Hepatocyte (in vitro differentiated cells): ENCODE data around the gene GPC5. TPM values are rescaled to one million over a fixed set of nuclear protein-coding genes. Genes with fewer than 3 reads are reported as not detected.

ENCODE experiments used
- DNase-seq: peaks from one replicate; pipeline ENCODE4 v3.0.0-alpha.2; 2016; ENCODE audit warnings: low spot score
- H2AFZ ChIP-seq: fragments of 200-600 bp; sonication (generic); 2 replicates; pipeline ENCODE4 v1.6.0; 2016; ENCODE audit warnings: antibody characterized with exemption, mild to moderate bottlenecking
- H3K27ac ChIP-seq: fragments of 200-600 bp; sonication (generic); 2 replicates; pipeline ENCODE4 v1.5.1; 2016; ENCODE audit warnings: mild to moderate bottlenecking
- H3K27me3 ChIP-seq: fragments of 200-600 bp; sonication (generic); 2 replicates; pipeline ENCODE4 v1.6.1; 2016
- H3K36me3 ChIP-seq: fragments of 200-600 bp; sonication (generic); replicated peaks from 2 replicates; pipeline ENCODE4 v1.5.1; 2016; ENCODE audit warnings: low read depth; ENCODE audit not compliant: insufficient read depth
- H3K4me1 ChIP-seq: fragments of 200-600 bp; sonication (generic); 2 replicates; pipeline ENCODE4 v1.5.1; 2016; ENCODE audit warnings: mild to moderate bottlenecking, moderate library complexity; ENCODE audit not compliant: insufficient read depth
- H3K4me2 ChIP-seq: fragments of 200-600 bp; sonication (generic); 2 replicates; pipeline ENCODE4 v1.6.0; 2016
- H3K4me3 ChIP-seq: fragments of 200-600 bp; sonication (generic); 2 replicates; pipeline ENCODE4 v1.5.1; 2016; ENCODE audit warnings: mild to moderate bottlenecking
- H3K79me2 ChIP-seq: fragments of 200-600 bp; sonication (generic); 2 replicates; pipeline ENCODE4 v1.6.0; 2017; ENCODE audit warnings: mild to moderate bottlenecking
- H3K9me2 ChIP-seq: fragments of 200-600 bp; sonication (generic); replicated peaks from 2 replicates; pipeline ENCODE4 v1.6.0; 2017; ENCODE audit warnings: mild to moderate bottlenecking; ENCODE audit not compliant: insufficient read depth
- H3K9me3 ChIP-seq: fragments of 200-600 bp; sonication (generic); 2 replicates; pipeline ENCODE4 v1.5.1; 2016; ENCODE audit warnings: low read depth, mild to moderate bottlenecking
- H4K20me1 ChIP-seq: fragments of 200-600 bp; sonication (generic); 2 replicates; pipeline ENCODE4 v1.6.0; 2016; ENCODE audit warnings: mild to moderate bottlenecking; ENCODE audit not compliant: insufficient read depth, poor library complexity, severe bottlenecking
- EZH2 ChIP-seq: fragments of 200-600 bp; sonication (generic); IDR thresholded peaks from 2 replicates; pipeline ENCODE4 v1.6.1; 2016; ENCODE audit warnings: antibody characterized with exemption, mild to moderate bottlenecking, borderline replicate concordance
- EZH2phosphoT487 ChIP-seq: fragments of 200-600 bp; sonication (generic); IDR thresholded peaks from one replicate; pipeline ENCODE4 v1.6.1; 2018; ENCODE audit warnings: antibody characterized with exemption, mild to moderate bottlenecking, low read depth, moderate library complexity; ENCODE audit not compliant: unreplicated experiment, severe bottlenecking
- WGBS: methylation state at CpG from one replicate; pipeline ENCODE4 v1.1.6; 2016; ENCODE audit warnings: low lambda C conversion rate; ENCODE audit errors: missing lambda C conversion rate; 5-methylcytosine and 5-hydroxymethylcytosine counted together
- polyA plus RNA-seq: library from polyadenylated mRNA; unstranded; fragments of >200 nt; fragmentation: Nextera tagmentation; extraction: Ambion mirVana; gene quantifications from 2 replicates; pipeline ENCODE4 v1.2.1, GENCODE V29; 2016
- total RNA-seq: library from RNA; depleted of rRNA; stranded (reverse); fragments of >200 nt; gene quantifications from 2 replicates; pipeline ENCODE4 v1.2.3, GENCODE V29; 2014
- TF ChIP-seq, protein P1 (sequence below): fragments of 200-600 bp; sonication (generic); IDR thresholded peaks from 2 replicates; pipeline ENCODE4 v1.5.1; 2016; ENCODE audit warnings: antibody characterized with exemption, mild to moderate bottlenecking; ENCODE audit not compliant: poor library complexity

The GPC5 gene
- total and polyA plus RNA-seq, 2 experiments from 2014 or later, result 3.9 to 5.4 TPM

DNA sequence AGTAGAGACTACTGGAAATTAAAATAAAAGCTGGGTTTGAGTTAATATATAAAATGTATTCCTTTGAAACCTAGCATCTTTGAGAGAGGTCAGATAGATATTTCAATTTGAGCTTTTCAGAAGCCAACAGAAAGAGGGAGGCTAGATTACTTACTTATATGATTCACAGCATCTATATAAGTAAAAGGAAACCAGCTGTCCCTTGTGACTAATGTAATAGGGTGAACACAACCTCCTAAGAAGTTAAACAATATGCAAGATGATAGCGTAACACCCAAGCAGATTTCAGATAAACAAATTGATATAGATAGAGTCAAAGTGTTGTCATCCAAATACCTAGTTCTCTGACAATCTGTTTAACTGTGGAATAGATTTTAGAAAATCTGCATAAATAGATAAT lies 1434.7 kb downstream of the GPC5 start:
- Histone ChIP-seq H3K27ac (no peak overlapping the region), H3K9me3 (no peaks in the 10 kb centered on the region), H3K79me2 (no peaks in the 10 kb centered on the region), H4K20me1 (no peaks in the 10 kb centered on the region), H3K4me1 (no peaks in the 10 kb centered on the region), H2AFZ (no peak overlapping the region), H3K4me2 (no peak overlapping the region), H3K9me2 (no peaks in the 10 kb centered on the region), H3K4me3 (no peak overlapping the region), H3K27me3 (no peaks in the 10 kb centered on the region), H3K36me3 (no peaks in the 10 kb centered on the region)
- 90% methylated on average over 1 of the region's 1 CpG for WGBS
- DNase-seq, result no peak
- TF ChIP-seq EZH2phosphoT487 (no peak), EZH2 (no peak)
- TF ChIP-seq, protein P1, sequence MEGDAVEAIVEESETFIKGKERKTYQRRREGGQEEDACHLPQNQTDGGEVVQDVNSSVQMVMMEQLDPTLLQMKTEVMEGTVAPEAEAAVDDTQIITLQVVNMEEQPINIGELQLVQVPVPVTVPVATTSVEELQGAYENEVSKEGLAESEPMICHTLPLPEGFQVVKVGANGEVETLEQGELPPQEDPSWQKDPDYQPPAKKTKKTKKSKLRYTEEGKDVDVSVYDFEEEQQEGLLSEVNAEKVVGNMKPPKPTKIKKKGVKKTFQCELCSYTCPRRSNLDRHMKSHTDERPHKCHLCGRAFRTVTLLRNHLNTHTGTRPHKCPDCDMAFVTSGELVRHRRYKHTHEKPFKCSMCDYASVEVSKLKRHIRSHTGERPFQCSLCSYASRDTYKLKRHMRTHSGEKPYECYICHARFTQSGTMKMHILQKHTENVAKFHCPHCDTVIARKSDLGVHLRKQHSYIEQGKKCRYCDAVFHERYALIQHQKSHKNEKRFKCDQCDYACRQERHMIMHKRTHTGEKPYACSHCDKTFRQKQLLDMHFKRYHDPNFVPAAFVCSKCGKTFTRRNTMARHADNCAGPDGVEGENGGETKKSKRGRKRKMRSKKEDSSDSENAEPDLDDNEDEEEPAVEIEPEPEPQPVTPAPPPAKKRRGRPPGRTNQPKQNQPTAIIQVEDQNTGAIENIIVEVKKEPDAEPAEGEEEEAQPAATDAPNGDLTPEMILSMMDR, result no peak

DNA sequence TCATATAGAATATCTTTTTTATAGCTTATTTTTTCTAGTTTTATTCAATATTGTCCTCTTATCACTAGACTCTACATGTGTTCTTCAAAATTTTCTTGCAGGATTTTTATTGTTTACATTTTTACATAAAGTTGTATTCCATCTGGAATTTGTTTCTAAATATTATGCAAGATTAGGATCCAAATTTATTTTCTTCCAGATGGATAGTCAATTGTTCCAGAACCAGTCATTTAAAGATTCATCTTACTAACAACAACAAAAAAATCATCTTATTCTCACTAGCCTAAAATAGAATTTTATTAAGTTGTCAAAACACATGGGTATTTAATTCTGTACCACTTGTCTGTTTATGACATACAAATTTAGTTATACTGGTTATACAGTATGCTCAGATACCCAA lies 1437.8 kb downstream of the GPC5 start:
- Histone ChIP-seq H3K9me3 (no peaks in the 10 kb centered on the region), H3K4me3 (no peak overlapping the region), H3K4me1 (no peaks in the 10 kb centered on the region), H4K20me1 (no peaks in the 10 kb centered on the region), H3K9me2 (no peaks in the 10 kb centered on the region), H3K4me2 (no peak overlapping the region), H3K27ac (no peak overlapping the region), H3K27me3 (no peaks in the 10 kb centered on the region), H3K79me2 (no peaks in the 10 kb centered on the region), H2AFZ (no peak overlapping the region), H3K36me3 (no peaks in the 10 kb centered on the region)
- DNase-seq, result no peak
- TF ChIP-seq EZH2phosphoT487 (no peak), EZH2 (no peak)
- TF ChIP-seq, protein P1, result no peak

DNA sequence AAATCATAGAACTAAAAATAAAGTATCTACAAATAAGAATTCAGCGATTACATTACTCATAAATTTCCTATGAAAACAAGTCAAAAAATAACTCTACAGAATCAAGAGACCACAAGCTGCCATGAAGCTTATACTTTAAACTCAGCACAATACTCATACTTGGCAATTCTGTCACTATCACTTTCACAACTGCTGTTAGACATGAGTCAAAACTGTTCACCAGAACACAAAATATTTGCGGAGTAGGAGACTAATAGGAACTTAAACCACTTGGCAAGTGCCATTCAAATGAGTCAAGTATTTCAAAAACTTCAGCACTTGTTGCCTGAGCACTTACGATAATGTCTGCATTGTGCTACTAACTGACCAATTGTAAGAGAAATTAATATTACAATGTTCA lies 1440.4 kb downstream of the GPC5 start:
- no peak for DNase-seq
- Histone ChIP-seq H3K27ac (no peak overlapping the region), H3K9me2 (no peaks in the 10 kb centered on the region), H3K4me1 (no peaks in the 10 kb centered on the region), H3K4me3 (no peak overlapping the region), H3K9me3 (no peaks in the 10 kb centered on the region), H2AFZ (no peak overlapping the region), H3K27me3 (no peaks in the 10 kb centered on the region), H3K4me2 (no peak overlapping the region), H3K79me2 (no peaks in the 10 kb centered on the region), H4K20me1 (no peaks in the 10 kb centered on the region), H3K36me3 (no peaks in the 10 kb centered on the region)
- 90% methylated on average over 3 of the region's 3 CpGs for WGBS
- no peak for TF ChIP-seq EZH2phosphoT487
- TF ChIP-seq, protein P1, result no peak
- TF ChIP-seq EZH2, result no peak

DNA sequence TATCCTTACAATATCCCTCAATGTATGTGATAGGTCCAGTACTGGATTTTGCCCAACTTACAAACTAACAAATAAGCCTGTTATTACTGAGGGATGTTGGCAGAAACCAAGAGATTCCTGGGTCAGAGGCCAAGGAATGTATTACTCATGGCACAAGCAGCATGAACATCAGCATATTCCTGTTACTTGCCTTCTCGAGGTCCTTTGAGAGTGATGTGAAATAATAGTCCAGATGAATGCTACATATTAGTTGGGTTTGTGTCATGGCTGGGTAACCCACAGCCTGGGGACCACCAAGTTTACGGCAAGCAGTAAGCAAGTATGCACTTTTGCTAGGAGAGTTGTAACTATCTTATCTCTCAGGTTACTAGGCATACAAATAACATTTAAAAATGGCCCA lies 1443.7 kb downstream of the GPC5 start:
- Histone ChIP-seq H3K79me2 (no peaks in the 10 kb centered on the region), H2AFZ (no peak overlapping the region), H3K4me3 (no peak overlapping the region), H3K9me3 (no peaks in the 10 kb centered on the region), H4K20me1 (no peaks in the 10 kb centered on the region), H3K36me3 (no peaks in the 10 kb centered on the region), H3K27me3 (no peaks in the 10 kb centered on the region), H3K27ac (no peak overlapping the region), H3K4me1 (no peaks in the 10 kb centered on the region), H3K9me2 (no peaks in the 10 kb centered on the region), H3K4me2 (no peak overlapping the region)
- no peak for DNase-seq
- WGBS, result 85% methylated on average over 2 of the region's 2 CpGs
- TF ChIP-seq EZH2 (no peak), EZH2phosphoT487 (no peak)
- TF ChIP-seq, protein P1, result no peak
